Immature natural killer cell (primary cell): Measurements from ENCODE around the gene TM4SF1. TPM values are rescaled to one million over a fixed set of nuclear protein-coding genes. Genes with fewer than 3 reads are reported as not detected.

Experiments
- DNase-seq, 3 donors: peaks; one replicate each; pipeline ENCODE4 v3.0.0; 2022; ENCODE audit warnings: mixed read lengths in 1 of 3
- H3K27ac Mint-ChIP-seq, 6 donors: one replicate each; pipeline ENCODE4 v1.8.0; 2020; ENCODE audit warnings: mixed read lengths in 6 of 6, mild to moderate bottlenecking in 5 of 6, inconsistent platforms in 4 of 6, moderate library complexity in 3 of 6
- H3K27me3 Mint-ChIP-seq, 3 donors: one replicate each; pipeline ENCODE4 v1.8.0; 2020 to 2021; ENCODE audit warnings: low read depth in 3 of 3, mild to moderate bottlenecking in 3 of 3, mixed read lengths in 3 of 3, moderate library complexity in 3 of 3, inconsistent platforms in 1 of 3
- H3K36me3 Mint-ChIP-seq, 3 donors: one replicate each; pipeline ENCODE4 v1.8.0; 2020; ENCODE audit warnings: mixed read lengths in 3 of 3, inconsistent platforms in 2 of 3, mild to moderate bottlenecking in 2 of 3
- H3K4me1 Mint-ChIP-seq, 2 donors: one replicate each; pipeline ENCODE4 v1.8.0; 2020; ENCODE audit warnings: inconsistent platforms in 2 of 2, mild to moderate bottlenecking in 2 of 2, mixed read lengths in 2 of 2, moderate library complexity in 1 of 2
- H3K4me3 Mint-ChIP-seq, 5 donors: one replicate each; pipeline ENCODE4 v1.8.0; 2020; ENCODE audit warnings: mild to moderate bottlenecking in 5 of 5, mixed read lengths in 5 of 5, inconsistent platforms in 3 of 5, moderate library complexity in 3 of 5
- H3K9me3 Mint-ChIP-seq, 6 donors: one replicate each; pipeline ENCODE4 v1.8.0; 2020; ENCODE audit warnings: mild to moderate bottlenecking in 6 of 6, mixed read lengths in 6 of 6, inconsistent platforms in 4 of 6, moderate library complexity in 3 of 6
- polyA plus RNA-seq, 3 donors: library from polyadenylated mRNA; unstranded; fragments of 300-500 nt; fragmentation: Illumina TruSeq; gene quantifications; one replicate each; pipeline ENCODE4 v1.2.3, GENCODE V29; 2021

The TM4SF1 gene
- polyA plus RNA-seq, 3 donors from 2014 or later, result not detected

DNA sequence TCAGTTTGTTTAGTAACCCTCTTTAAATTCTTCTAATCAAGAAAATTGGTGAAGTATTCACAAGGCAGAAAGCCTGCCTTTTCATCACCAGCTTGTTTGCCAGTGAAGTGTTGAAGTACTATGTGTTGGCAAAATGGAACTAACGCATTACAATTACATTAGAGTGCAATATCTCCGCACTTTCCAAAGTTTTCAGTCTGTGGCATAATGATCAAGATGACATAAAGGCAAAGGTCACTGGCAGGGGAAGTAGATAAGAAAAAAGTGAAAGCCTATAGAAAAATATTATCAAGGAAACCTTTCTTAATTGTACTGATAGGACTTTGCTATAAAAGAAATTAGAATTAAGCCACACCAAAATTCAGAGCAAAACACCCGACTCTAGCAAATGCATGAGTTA, 25.0 kb upstream of the TM4SF1 start:
- H3K4me3 Mint-ChIP-seq, result no peak overlapping the region
- H3K27ac Mint-ChIP-seq, result no peak overlapping the region
- DNase-seq, result no peak
- no peaks in the 10 kb centered on the region for H3K9me3 Mint-ChIP-seq
- peaks cover 0 to 11% (median 1%) of the 10 kb centered on the region in 3 donors for H3K27me3 Mint-ChIP-seq
- peaks cover 0 to 2% of the 10 kb centered on the region in 2 donors for H3K4me1 Mint-ChIP-seq
- no peaks in the 10 kb centered on the region for H3K36me3 Mint-ChIP-seq

DNA sequence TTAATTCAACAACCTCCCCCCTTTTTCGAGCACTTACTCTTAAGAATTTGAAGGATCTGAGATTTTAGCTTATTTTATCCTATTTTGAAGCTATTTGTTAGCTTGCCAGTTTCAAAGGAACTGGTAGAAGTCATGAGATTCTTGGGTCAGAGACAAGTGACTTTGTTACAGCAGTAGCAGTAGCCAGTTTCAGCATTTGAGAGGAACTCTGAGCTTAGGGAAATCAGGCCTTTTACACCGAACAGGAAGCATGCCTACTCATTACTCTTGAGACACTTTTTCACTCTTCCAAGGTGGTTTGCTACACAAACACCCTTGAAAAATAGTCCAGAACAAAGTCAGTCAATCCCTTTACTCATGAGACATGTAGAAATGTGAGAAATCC, 24.5 kb upstream of the TM4SF1 start:
- H3K36me3 Mint-ChIP-seq, result no peaks in the 10 kb centered on the region
- H3K4me1 Mint-ChIP-seq, result peaks cover 0 to 2% of the 10 kb centered on the region in 2 donors

DNA sequence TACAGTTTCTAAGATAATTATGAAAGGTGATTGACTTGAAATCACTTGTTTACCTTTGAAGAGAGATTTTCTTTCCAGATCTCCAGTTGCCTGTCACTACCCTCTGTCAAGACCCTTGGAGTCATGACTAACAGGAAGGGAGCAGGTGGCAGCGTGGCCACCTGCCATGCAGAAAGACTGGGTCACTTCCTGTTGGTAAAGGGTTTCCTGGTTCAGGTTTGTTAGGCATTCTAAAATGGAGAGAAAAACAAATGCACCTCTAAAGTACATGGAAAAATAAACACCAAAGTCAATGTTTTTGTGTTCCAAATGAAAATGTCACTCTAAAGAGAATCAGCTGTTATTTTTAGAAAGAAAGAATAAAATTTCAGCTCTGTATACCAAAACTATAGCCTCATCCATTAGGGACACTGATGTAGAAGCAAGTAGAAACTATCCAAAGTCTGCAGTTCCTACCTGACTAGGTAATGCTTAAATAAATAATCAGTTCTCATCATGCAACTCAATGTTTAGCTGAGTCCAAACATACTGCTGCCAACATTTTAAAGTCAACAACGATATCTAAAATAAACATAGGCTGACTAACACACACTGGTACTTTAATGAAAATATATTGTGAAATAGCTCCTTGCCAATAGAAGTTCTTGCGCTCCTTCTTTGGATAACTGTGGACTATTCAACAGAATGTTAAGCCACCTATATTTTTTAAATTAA, 23.9 kb upstream of the TM4SF1 start:
- no peak overlapping the region for H3K4me3 Mint-ChIP-seq
- peaks cover 1 to 12% (median 3%) of the 10 kb centered on the region in 3 donors for H3K27me3 Mint-ChIP-seq
- H3K36me3 Mint-ChIP-seq, result no peaks in the 10 kb centered on the region
- peaks cover 0 to 2% of the 10 kb centered on the region in 2 donors for H3K4me1 Mint-ChIP-seq
- DNase-seq, result no peak
- no peak overlapping the region for H3K27ac Mint-ChIP-seq
- H3K9me3 Mint-ChIP-seq, result no peaks in the 10 kb centered on the region

More for the DNA sequence above, 24.5 kb upstream of the TM4SF1 start:
- no peak for DNase-seq
- no peak overlapping the region for H3K27ac Mint-ChIP-seq
- no peaks in the 10 kb centered on the region for H3K9me3 Mint-ChIP-seq
- H3K27me3 Mint-ChIP-seq, result peaks cover 0 to 11% (median 1%) of the 10 kb centered on the region in 3 donors
- H3K4me3 Mint-ChIP-seq, result no peak overlapping the region

DNA sequence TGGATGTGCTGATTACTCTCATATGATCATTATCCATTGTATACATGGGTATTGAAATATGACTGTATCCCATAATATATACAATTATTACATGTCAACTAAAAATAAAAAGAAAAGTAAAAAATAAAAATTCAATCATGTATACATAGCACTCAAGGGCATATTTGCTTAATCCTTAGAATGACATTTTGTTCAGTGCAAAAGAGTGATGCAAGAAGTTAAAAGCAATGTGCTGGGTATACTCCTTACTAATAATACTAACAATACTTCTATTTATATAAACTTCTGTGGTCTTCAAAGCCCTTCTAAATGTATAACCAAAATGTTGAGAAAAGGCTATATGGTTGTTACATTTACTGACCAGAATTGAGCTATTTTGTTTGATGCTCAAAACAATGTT, 23.2 kb upstream of the TM4SF1 start:
- Mint-ChIP-seq H3K36me3 (no peaks in the 10 kb centered on the region), H3K4me3 (no peak overlapping the region), H3K27me3 (peaks cover 1 to 13% (median 3%) of the 10 kb centered on the region in 3 donors), H3K9me3 (no peaks in the 10 kb centered on the region), H3K4me1 (peaks cover 0 to 2% of the 10 kb centered on the region in 2 donors), H3K27ac (no peak overlapping the region)
- DNase-seq, result no peak

DNA sequence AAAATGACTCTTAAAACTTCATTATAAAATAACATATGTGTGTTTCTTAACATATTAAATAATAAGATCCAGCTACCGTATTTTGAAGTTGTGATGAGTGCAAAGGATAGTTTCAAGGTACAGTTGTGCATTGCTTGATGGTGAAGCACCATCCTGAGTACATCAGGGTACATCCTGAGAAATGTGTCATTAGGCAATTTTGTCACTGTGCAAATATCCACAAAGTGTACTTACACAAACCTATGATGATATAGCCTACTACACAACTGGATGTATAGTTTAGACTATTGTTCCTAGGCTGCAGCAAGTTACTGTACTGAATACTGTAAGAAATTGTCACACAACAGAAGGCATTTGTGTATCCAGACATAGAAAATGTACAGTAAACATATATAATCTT, 20.8 kb upstream of the TM4SF1 start:
- peaks cover 0 to 7% (median 3%) of the 10 kb centered on the region in 3 donors for H3K27me3 Mint-ChIP-seq
- no peak overlapping the region for H3K27ac Mint-ChIP-seq
- H3K9me3 Mint-ChIP-seq, result no peaks in the 10 kb centered on the region
- H3K4me3 Mint-ChIP-seq, result no peak overlapping the region
- H3K36me3 Mint-ChIP-seq, result no peaks in the 10 kb centered on the region
- H3K4me1 Mint-ChIP-seq, result peaks cover 2 to 6% of the 10 kb centered on the region in 2 donors
- DNase-seq, result no peak

DNA sequence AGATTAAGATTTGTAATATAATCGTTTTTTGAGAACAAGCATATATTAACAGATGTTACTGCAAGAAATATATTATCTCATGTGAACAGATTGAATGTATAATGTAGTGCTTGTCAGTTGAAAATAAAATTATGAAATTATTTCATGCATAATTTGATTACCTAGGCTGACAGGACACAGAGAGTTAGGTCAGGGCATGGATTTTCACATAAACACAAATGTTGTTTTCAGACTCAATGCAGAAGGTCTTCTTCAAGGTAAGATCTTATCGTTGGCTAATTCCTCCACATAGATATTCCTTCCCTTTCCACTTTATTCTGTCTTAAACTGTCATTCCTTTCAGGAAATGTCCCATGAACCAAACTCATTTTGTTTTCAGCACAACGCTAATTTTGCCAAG, 20.1 kb upstream of the TM4SF1 start:
- DNase-seq, result no peak
- peaks cover 0 to 7% (median 3%) of the 10 kb centered on the region in 3 donors for H3K27me3 Mint-ChIP-seq
- H3K9me3 Mint-ChIP-seq, result no peaks in the 10 kb centered on the region

DNA sequence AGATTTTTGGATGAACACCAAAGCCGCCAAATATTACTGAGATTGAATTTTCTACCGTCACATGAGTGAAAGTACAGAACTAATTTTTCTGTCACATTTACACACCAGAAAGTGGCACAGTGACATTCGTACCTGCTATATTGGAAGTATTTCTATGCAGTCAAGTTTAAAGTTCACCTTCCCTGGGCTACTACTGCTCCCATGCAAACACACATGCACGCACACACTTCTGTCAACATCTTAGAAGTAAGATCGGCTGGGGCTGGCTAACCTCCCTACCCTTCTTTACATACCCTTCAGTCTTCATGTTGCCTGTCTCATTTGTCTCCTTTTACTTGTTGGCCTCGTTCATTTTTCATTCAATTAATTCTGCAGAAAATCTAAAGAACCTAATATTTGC, 19.0 kb upstream of the TM4SF1 start:
- H3K4me1 Mint-ChIP-seq, result peaks cover 2 to 8% of the 10 kb centered on the region in 2 donors
- no peak overlapping the region for H3K27ac Mint-ChIP-seq
- H3K9me3 Mint-ChIP-seq, result no peaks in the 10 kb centered on the region
- H3K27me3 Mint-ChIP-seq, result peaks cover 0 to 7% (median 3%) of the 10 kb centered on the region in 3 donors
- H3K36me3 Mint-ChIP-seq, result no peaks in the 10 kb centered on the region
- no peak for DNase-seq
- H3K4me3 Mint-ChIP-seq, result no peak overlapping the region

More for the DNA sequence above, 20.1 kb upstream of the TM4SF1 start:
- Mint-ChIP-seq H3K27ac (no peak overlapping the region), H3K36me3 (no peaks in the 10 kb centered on the region), H3K4me3 (no peak overlapping the region), H3K4me1 (peaks cover 2 to 8% of the 10 kb centered on the region in 2 donors)

DNA sequence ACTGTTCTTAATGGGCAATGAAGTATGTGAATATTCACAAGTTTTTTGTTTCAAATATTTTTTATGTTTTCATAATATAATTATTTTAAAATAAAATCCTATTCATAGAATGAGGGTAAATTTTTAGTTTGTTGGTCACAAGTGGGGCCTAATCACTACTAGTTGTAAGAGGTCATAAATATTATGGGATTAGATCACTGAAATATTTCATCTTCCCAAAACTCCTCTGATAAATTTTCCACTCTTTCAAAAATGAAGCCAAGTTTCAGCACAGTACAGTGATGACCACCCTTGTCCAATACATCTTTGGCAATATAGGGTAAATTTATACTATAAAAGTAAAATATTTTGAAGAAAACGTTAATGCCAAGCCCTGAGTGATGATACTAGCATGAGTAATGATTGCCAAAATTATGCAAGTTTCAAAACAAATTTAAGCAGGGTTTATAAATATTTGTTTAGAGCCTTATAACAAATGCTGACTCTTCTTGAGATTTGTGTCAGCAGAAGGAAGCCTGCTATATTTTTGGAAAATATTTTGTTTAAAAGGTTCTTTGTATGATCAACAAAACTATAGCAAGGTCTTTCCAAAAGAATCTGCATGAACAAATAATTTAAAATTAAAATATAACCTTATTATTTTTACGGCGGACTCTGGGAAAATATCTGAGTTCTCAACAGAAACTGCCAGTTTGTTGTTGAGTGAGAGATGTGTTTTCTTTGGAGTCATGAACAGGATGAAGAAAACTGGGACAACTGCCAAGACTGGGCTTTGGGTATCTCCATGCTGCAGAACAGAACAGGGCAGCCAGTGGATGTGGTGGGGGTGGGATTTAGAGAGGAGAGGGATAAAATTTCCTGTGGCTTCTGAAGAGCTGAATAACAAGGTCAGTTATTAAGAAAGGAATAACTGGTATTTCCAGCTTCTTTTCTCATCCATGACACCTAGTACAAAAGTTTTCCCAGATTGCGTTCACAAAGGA, 17.9 kb upstream of the TM4SF1 start:
- no peak for DNase-seq
- Mint-ChIP-seq H3K36me3 (no peaks in the 10 kb centered on the region), H3K27me3 (peaks cover 0 to 7% (median 3%) of the 10 kb centered on the region in 3 donors), H3K27ac (no peak overlapping the region), H3K9me3 (no peaks in the 10 kb centered on the region), H3K4me1 (peaks cover 0 to 8% of the 10 kb centered on the region in 2 donors), H3K4me3 (no peak overlapping the region)

DNA sequence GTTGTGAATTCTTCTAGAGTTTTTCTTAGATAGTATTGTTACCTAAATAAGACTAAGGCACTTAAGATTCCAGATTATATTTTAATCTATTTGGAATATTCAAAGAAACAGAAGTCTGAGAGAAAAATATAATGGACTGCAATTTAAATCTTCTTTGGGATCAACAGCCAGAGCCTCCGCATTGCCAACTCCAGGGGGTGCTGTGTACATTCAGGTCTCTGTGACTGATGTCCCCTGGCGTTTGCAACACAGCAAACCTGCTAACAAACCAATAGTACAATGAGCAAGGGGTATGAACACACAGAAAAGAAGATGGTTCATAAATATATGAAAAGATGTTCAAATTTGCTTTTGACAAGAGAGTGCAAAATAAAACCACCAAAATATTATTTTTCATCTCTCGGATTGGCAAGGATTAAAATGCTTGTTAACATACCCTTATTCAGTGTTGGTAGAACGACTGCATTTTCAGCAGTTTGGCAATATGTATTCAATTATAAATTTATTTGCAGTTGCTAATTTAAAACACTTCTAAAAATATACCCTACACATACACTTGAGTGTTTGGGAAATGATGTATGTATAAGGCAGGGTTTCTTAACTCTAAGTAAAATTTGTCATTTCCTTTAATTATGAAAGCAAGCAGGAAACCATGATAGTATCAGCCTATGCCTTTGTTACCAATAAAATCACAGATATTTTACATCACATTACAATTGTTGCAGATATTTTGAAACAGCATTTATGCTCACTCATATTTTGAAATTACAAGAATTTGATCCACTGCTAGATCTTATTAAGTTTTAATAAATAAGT, 16.1 kb upstream of the TM4SF1 start:
- no peaks in the 10 kb centered on the region for H3K9me3 Mint-ChIP-seq
- H3K27me3 Mint-ChIP-seq, result peaks cover 0 to 3% (median 3%) of the 10 kb centered on the region in 3 donors
- no peak overlapping the region for H3K4me3 Mint-ChIP-seq
- DNase-seq, result peak; percentile 28 to 41 (median 36)
- H3K36me3 Mint-ChIP-seq, result no peaks in the 10 kb centered on the region
- no peak overlapping the region for H3K27ac Mint-ChIP-seq
- H3K4me1 Mint-ChIP-seq, result peaks cover 0 to 8% of the 10 kb centered on the region in 2 donors

DNA sequence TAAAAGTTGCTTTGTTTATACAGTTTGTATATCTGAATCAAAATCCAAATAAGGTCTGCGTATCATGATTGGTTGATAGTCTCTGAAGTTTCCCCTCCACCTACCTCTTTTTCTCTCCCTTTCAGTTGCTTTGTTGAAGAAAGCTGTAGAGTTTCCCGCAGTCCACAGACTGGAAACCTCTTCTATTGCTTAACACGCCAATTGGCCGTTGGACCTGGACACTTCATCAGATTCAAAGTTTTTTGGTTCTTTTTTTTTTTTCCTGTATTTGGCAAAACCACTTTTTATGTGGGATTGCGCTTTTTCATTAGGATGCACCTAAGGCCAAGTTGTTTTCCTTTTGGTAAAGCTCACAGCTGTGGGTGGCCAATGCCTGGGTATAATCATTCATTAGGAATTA, 14.5 kb upstream of the TM4SF1 start:
- H3K27ac Mint-ChIP-seq, result no peak overlapping the region

DNA sequence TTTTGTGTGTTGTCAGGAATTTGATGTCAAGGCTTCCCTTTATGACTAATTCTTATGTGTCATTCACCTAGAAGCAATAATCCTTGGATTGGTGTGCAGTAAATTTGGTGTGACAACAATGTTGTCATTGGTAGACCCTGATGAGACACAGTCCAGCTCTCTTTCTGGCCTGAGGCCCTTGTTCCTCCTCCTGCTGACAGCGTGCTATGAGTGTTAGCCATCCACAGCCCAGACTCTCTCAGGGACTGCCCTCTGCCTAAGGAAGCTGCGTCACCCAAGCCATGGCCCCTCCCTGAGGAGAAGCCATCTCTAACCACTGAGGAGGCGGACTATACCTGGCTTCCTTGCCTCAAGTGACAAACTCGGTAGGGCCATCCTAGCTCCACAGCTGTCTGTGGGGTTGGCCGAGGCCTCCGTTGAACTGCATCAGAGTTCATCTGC, 13.3 kb upstream of the TM4SF1 start:
- DNase-seq, result no peak
- Mint-ChIP-seq H3K4me3 (no peak overlapping the region), H3K36me3 (no peaks in the 10 kb centered on the region), H3K27ac (no peak overlapping the region), H3K4me1 (peaks cover 0 to 8% of the 10 kb centered on the region in 2 donors), H3K9me3 (no peaks in the 10 kb centered on the region), H3K27me3 (peaks cover 0 to 2% (median 1%) of the 10 kb centered on the region in 3 donors)

More for the DNA sequence above, 14.5 kb upstream of the TM4SF1 start:
- H3K27me3 Mint-ChIP-seq, result peaks cover 0 to 5% (median 3%) of the 10 kb centered on the region in 3 donors
- no peaks in the 10 kb centered on the region for H3K9me3 Mint-ChIP-seq
- no peak overlapping the region for H3K4me3 Mint-ChIP-seq
- H3K36me3 Mint-ChIP-seq, result no peaks in the 10 kb centered on the region
- H3K4me1 Mint-ChIP-seq, result peaks cover 0 to 8% of the 10 kb centered on the region in 2 donors
- no peak for DNase-seq

DNA sequence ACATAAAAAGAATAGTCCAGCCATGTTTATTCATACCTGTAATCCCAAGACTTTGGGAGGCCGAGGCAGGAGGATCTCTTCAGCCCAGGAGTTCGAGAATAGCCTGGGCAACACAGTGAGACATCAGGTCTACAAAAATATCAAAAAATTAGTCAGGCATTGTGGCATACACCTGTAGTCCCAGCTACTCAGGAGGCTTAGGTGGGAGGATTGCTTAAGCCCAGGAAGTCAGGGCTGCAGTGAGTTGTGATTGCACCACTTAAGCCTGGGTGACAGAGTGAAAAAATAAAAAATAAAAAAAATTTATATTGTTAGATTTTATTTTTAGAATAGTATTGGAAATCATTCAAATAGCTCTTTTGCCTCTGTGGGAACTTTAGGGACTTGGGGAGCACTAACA, 12.8 kb upstream of the TM4SF1 start:
- peaks cover 0 to 2% (median 1%) of the 10 kb centered on the region in 3 donors for H3K27me3 Mint-ChIP-seq
- H3K9me3 Mint-ChIP-seq, result no peaks in the 10 kb centered on the region
- DNase-seq, result no peak
- H3K36me3 Mint-ChIP-seq, result no peaks in the 10 kb centered on the region
- H3K4me3 Mint-ChIP-seq, result no peak overlapping the region
- no peak overlapping the region for H3K27ac Mint-ChIP-seq
- H3K4me1 Mint-ChIP-seq, result peaks cover 0 to 10% of the 10 kb centered on the region in 2 donors
